Stimulated activated CD4-positive, alpha-beta T cell treated with anti-CD3 and anti-CD28 coated beads, TNF-alpha, amount 100 ng/mL, for 24 hours (primary cell): ENCODE measurements around the gene TACR1.
"Not testable (repeated sequence)": the region's sequence is repeated elsewhere in the genome, so short reads cannot be mapped to it uniquely, and the experiment has no call there.

Experiments
- DNase-seq, 3 experiments: peaks; one replicate each; pipeline ENCODE4 v3.0.0-alpha.2; 2020; ENCODE audit warnings: low read depth in 3 of 3

TACR1 gene

GRCh38 chr2:75195076-75195691 is 4.1 kb downstream of the TACR1 start:
- no peak for DNase-seq

- DNase-seq: no peak
These were observed 5.0 kb downstream of the TACR1 start for GRCh38 chr2:75194184-75194868.

- no peak for DNase-seq
These were observed 6.8 kb downstream of the TACR1 start for GRCh38 chr2:75192496-75192895.

GRCh38 chr2:75190271-75190990 is 8.9 kb downstream of the TACR1 start:
- DNase-seq: no peak

GRCh38 chr2:75186821-75187220 is 12.5 kb downstream of the TACR1 start:
- DNase-seq: no peak

GRCh38 chr2:75182606-75183005 is 16.7 kb downstream of the TACR1 start:
- no peak for DNase-seq

GRCh38 chr2:75180476-75180875 is 18.8 kb downstream of the TACR1 start:
- no peak for DNase-seq

GRCh38 chr2:75177427-75177826 is 21.9 kb downstream of the TACR1 start:
- DNase-seq: no peak

GRCh38 chr2:75175456-75175855 is 23.9 kb downstream of the TACR1 start:
- no peak for DNase-seq

- DNase-seq: no peak
These were observed 24.3 kb downstream of the TACR1 start for GRCh38 chr2:75174981-75175380.

GRCh38 chr2:75174519-75174918 is 24.8 kb downstream of the TACR1 start:
- DNase-seq: no peak

- DNase-seq: no peak
These were observed 25.6 kb downstream of the TACR1 start for GRCh38 chr2:75173740-75174139.

GRCh38 chr2:75171423-75171822 is 27.9 kb downstream of the TACR1 start:
- DNase-seq: not testable (repeated sequence)

GRCh38 chr2:75170889-75171288 is 28.4 kb downstream of the TACR1 start:
- no peak for DNase-seq

GRCh38 chr2:75168186-75168585 is 31.1 kb downstream of the TACR1 start:
- DNase-seq: no peak

- DNase-seq: no peak
These were observed 32.8 kb downstream of the TACR1 start for GRCh38 chr2:75166491-75166890.

- no peak for DNase-seq
These were observed 36.4 kb downstream of the TACR1 start for GRCh38 chr2:75162897-75163296.

GRCh38 chr2:75162259-75162658 is 37.1 kb downstream of the TACR1 start:
- no peak for DNase-seq

- DNase-seq: no peak
These were observed 41.9 kb downstream of the TACR1 start for GRCh38 chr2:75157435-75157834.

- no peak for DNase-seq
These were observed 44.2 kb downstream of the TACR1 start for GRCh38 chr2:75155115-75155514.

- no peak for DNase-seq
These were observed 46.1 kb downstream of the TACR1 start for GRCh38 chr2:75153221-75153620.

GRCh38 chr2:75152243-75152642 is 47.1 kb downstream of the TACR1 start:
- not testable (repeated sequence) for DNase-seq

GRCh38 chr2:75147884-75148283 is 51.4 kb downstream of the TACR1 start:
- not testable (repeated sequence) for DNase-seq
